HepG2 (cell line): ENCODE data around the gene HACL1. TPM values are rescaled to one million over a fixed set of nuclear protein-coding genes. Genes with fewer than 3 reads are reported as not detected.

Source experiments
- ATAC-seq: fragments of 200-7000 bp; cut with Tn5 transposase; 3 replicates; pipeline ENCODE4 v1.9.1; 2020; ENCODE audit warnings: mild to moderate bottlenecking, moderate library complexity
- BruUV-seq: library from RNA; stranded (reverse); fragments of 400-500 nt; replicated peaks from 2 replicates; lab custom pipeline; 2021; lab: Mats Ljungman, UMichigan
- CTCF ChIA-PET: fragments of 300-600 bp; formaldehyde crosslinking; extraction: SDS; loops from one replicate; lab custom pipeline; 2021; ENCODE audit warnings: low total read pairs, inconsistent platforms, low intra/inter-chr PET ratio; lab: Yijun Ruan, JAX
- POLR2A ChIA-PET: fragments of 350-600 bp; sonication (Branson Sonifier 250); formaldehyde crosslinking; loops from one replicate; lab custom pipeline; 2020; ENCODE audit warnings: antibody characterized with exemption, inconsistent platforms; lab: Yijun Ruan, JAX
- DNase-seq: peaks from one replicate; pipeline ENCODE4 v3.0.0-alpha.2; 2015; ENCODE audit warnings: low spot score
- FAIRE-seq: peaks from 3 replicates; lab custom pipeline; 2011; peaks lifted over from hg19 to GRCh38; lab: Jason Lieb, UNC
- H2AFZ ChIP-seq: one replicate; pipeline ENCODE4 v1.6.1; 2011; ENCODE audit warnings: low read length, inconsistent platforms
- H3K27ac ChIP-seq: fragments of 300-600 bp; 3 replicates; pipeline ENCODE4 v1.8.0; 2011; ENCODE audit warnings: mixed run types, mild to moderate bottlenecking, mixed read lengths, low read length, inconsistent platforms; ENCODE audit not compliant: insufficient read depth; ENCODE audit errors: extremely low read length
- H3K27me3 ChIP-seq, 2 experiments: fragments of 200-600 bp in 1 of 2; 2 replicates in 1 of 2; 3 replicates in 1 of 2; pipeline versions ENCODE4 v1.6.0 to v1.8.0; 2011; ENCODE audit warnings: low read length in 2 of 2, mild to moderate bottlenecking in 2 of 2, moderate library complexity in 2 of 2, inconsistent platforms in 1 of 2; ENCODE audit not compliant: insufficient read depth in 2 of 2, control insufficient read depth in 1 of 2
- H3K36me3 ChIP-seq, 2 experiments: fragments of 200-600 bp in 1 of 2; replicated peaks in 1 of 2; 2 replicates in 1 of 2; 3 replicates in 1 of 2; pipeline versions ENCODE4 v1.5.1 to v1.8.0; 2011; ENCODE audit warnings: low read length in 2 of 2, inconsistent platforms in 1 of 2; ENCODE audit not compliant: insufficient read depth in 2 of 2, control insufficient read depth in 1 of 2
- H3K4me1 ChIP-seq: 2 replicates; pipeline ENCODE4 v1.5.1; 2012; ENCODE audit warnings: low read length, inconsistent platforms; ENCODE audit not compliant: insufficient read depth
- H3K4me2 ChIP-seq: 2 replicates; pipeline ENCODE4 v1.6.0; 2011; ENCODE audit warnings: low read depth, low read length, inconsistent platforms
- H3K4me3 ChIP-seq, 3 experiments: fragments of 200-600 bp in 1 of 3; sonication (generic), shearing (Covaris generic) in 1 of 3; replicated peaks in 1 of 3; 2 replicates each; pipeline ENCODE4 v1.5.1; 2011 to 2016; ENCODE audit warnings: low read length in 3 of 3, inconsistent platforms in 2 of 3, low read depth in 2 of 3, mild to moderate bottlenecking in 2 of 3, control low read depth in 1 of 3, mixed read lengths in 1 of 3; ENCODE audit not compliant: insufficient read depth in 1 of 3
- H3K79me2 ChIP-seq: one replicate; pipeline ENCODE4 v1.6.1; 2011; ENCODE audit warnings: low read length, inconsistent platforms; ENCODE audit not compliant: insufficient read depth
- H3K9ac ChIP-seq: 2 replicates; pipeline ENCODE4 v1.6.0; 2011; ENCODE audit warnings: mild to moderate bottlenecking, low read depth, low read length, inconsistent platforms; ENCODE audit not compliant: insufficient read depth
- H3K9me3 ChIP-seq: 2 replicates; pipeline ENCODE4 v1.5.1; 2012; ENCODE audit warnings: mild to moderate bottlenecking, low read length
- H4K20me1 ChIP-seq: 2 replicates; pipeline ENCODE4 v1.6.0; 2011; ENCODE audit warnings: inconsistent platforms, mild to moderate bottlenecking, low read length, moderate library complexity; ENCODE audit not compliant: insufficient read depth
- ASH2L ChIP-seq: fragments of 300-600, 200-600 bp; sonication (generic); IDR thresholded peaks from 2 replicates; pipeline ENCODE4 v1.7.0; 2017; ENCODE audit warnings: low read depth, mild to moderate bottlenecking, moderate library complexity, mixed read lengths, low read length; ENCODE audit not compliant: insufficient read length
- ATF6 ChIP-seq: sonication (generic); formaldehyde crosslinking; conservative IDR thresholded peaks from 2 replicates; pipeline ENCODE4 v1.4.0; 2020; ENCODE audit warnings: missing genetic modification reagents
- CHD2 ChIP-seq: IDR thresholded peaks from 2 replicates; pipeline ENCODE4 v1.6.1; 2011; ENCODE audit warnings: low read depth, low read length, improper control_type of control experiment
- FOXC1 ChIP-seq: sonication (generic); formaldehyde crosslinking; IDR thresholded peaks from 2 replicates; pipeline ENCODE4 v1.8.0; 2022; ENCODE audit warnings: mild to moderate bottlenecking, missing genetic modification reagents, borderline replicate concordance
- HHEX ChIP-seq: IDR thresholded peaks from 2 replicates; pipeline ENCODE4 v1.6.1; 2016; ENCODE audit warnings: control low read depth
- HMG20A ChIP-seq: IDR thresholded peaks from 2 replicates; pipeline ENCODE4 v1.6.1; 2016; ENCODE audit warnings: borderline replicate concordance
- HMGXB3 ChIP-seq: sonication (generic); formaldehyde crosslinking; IDR thresholded peaks from 2 replicates; pipeline ENCODE4 v1.4.0; 2020; ENCODE audit warnings: missing genetic modification reagents, borderline replicate concordance
- HOXA3 ChIP-seq: sonication (generic); formaldehyde crosslinking; IDR thresholded peaks from 2 replicates; pipeline ENCODE4 v1.5.0; 2020; ENCODE audit warnings: missing genetic modification reagents
- MEIS1 ChIP-seq: sonication (generic); formaldehyde crosslinking; IDR thresholded peaks from 2 replicates; pipeline ENCODE4 v1.9.0; 2021; ENCODE audit warnings: mild to moderate bottlenecking, missing genetic modification reagents, moderate library complexity, borderline replicate concordance
- MLX ChIP-seq: IDR thresholded peaks from 2 replicates; pipeline ENCODE4 v1.6.1; 2016
- RFX1 ChIP-seq: fragments of 450-650 bp; IDR thresholded peaks from 2 replicates; pipeline ENCODE4 v1.6.1; 2017
- TCF7L2 ChIP-seq: IDR thresholded peaks from 2 replicates; pipeline ENCODE4 v1.6.1; 2011; ENCODE audit warnings: mild to moderate bottlenecking, low read depth, low read length, moderate library complexity
- ZNF292 ChIP-seq: sonication (generic); formaldehyde crosslinking; IDR thresholded peaks from 2 replicates; pipeline ENCODE4 v1.8.1; 2022; ENCODE audit warnings: mild to moderate bottlenecking, low read depth, missing genetic modification reagents, borderline replicate concordance
- ZNF746 ChIP-seq: sonication (generic); formaldehyde crosslinking; IDR thresholded peaks from 2 replicates; pipeline ENCODE4 v1.8.0; 2022; ENCODE audit warnings: mild to moderate bottlenecking, missing genetic modification reagents
- ZNF768 ChIP-seq: sonication (generic); formaldehyde crosslinking; IDR thresholded peaks from 2 replicates; pipeline ENCODE4 v1.4.0; 2020; ENCODE audit warnings: missing genetic modification reagents
- ZNF770 ChIP-seq: sonication (generic); formaldehyde crosslinking; IDR thresholded peaks from 2 replicates; pipeline ENCODE4 v1.5.0; 2020; ENCODE audit warnings: mild to moderate bottlenecking, missing genetic modification reagents
- ZNF772 ChIP-seq: sonication (generic); formaldehyde crosslinking; IDR thresholded peaks from 2 replicates; pipeline ENCODE4 v1.5.0; 2020; ENCODE audit warnings: mild to moderate bottlenecking, missing genetic modification reagents
- ZNF816 ChIP-seq: sonication (generic); formaldehyde crosslinking; IDR thresholded peaks from 2 replicates; pipeline ENCODE4 v1.8.0; 2022; ENCODE audit warnings: missing genetic modification reagents, mild to moderate bottlenecking, borderline replicate concordance
- WGBS: methylation state at CpG from one replicate; pipeline ENCODE4 v1.1.6; 2017; ENCODE audit warnings: low lambda C conversion rate; 5-methylcytosine and 5-hydroxymethylcytosine counted together
- in situ Hi-C: cut with HindIII; loops from 2 replicates; pipeline ENCODE4 v1.10.0; 2017; ENCODE audit warnings: low pct_unique_long_range_greater_than_20kb; ENCODE audit not compliant: extremely low pct_ligation_motif_present
- intact Hi-C: fragments of 100-400 bp; cut with micrococcal nuclease; formaldehyde crosslinking; loops from one replicate; pipeline ENCODE4 v1.10.0; 2022; ENCODE audit not compliant: unreplicated experiment
- polyA plus RNA-seq, 8 experiments: library from polyadenylated mRNA; depleted of rRNA in 3 of 8; stranded (reverse) in 7 of 8; unstranded in 1 of 8; fragments of >200 nt; fragmentation: Illumina TruSeq in 4 of 8; extraction: Trizol in 4 of 8; gene quantifications; 2 replicates each; pipeline versions ENCODE4 v1.2.1 to v1.2.3, GENCODE V29; 2011 to 2016; ENCODE audit warnings: low read depth in 4 of 8, missing spikeins in 1 of 8, mixed read lengths in 1 of 8; ENCODE audit not compliant: insufficient read depth in 1 of 8
- total RNA-seq, 5 experiments: library from RNA; depleted of rRNA; stranded (reverse); fragments of >200 nt; fragmentation: Illumina TruSeq; extraction: Trizol; gene quantifications; 2 replicates each; pipeline ENCODE4 v1.2.3, GENCODE V29; 2016; ENCODE audit warnings: low read depth in 1 of 5

HACL1 gene
- total and polyA plus RNA-seq, 2 of the 13 experiments (the other 11 are each of a cell fraction or from before 2014, with no cell fraction given): 22.1 to 25.7 TPM

GRCh38 chr3:15595955-15596354 is 5.4 kb downstream of the HACL1 start:
- in situ Hi-C loops: no loop called here
- POLR2A ChIA-PET: no interaction called here
- TF ChIP-seq ZNF768 (CRISPR knock-in tag): no peak
- TF ChIP-seq ZNF772 (CRISPR knock-in tag): no peak
- no peak for TF ChIP-seq RFX1
- no peak for TF ChIP-seq HMG20A (CRISPR knock-in tag)
- no peak for TF ChIP-seq FOXC1 (CRISPR knock-in tag)
- TF ChIP-seq ATF6: no peak
- no peak for TF ChIP-seq ZNF816 (CRISPR knock-in tag)
- no peak for TF ChIP-seq ASH2L
- no peak for TF ChIP-seq MEIS1
- no peak for TF ChIP-seq HMGXB3 (CRISPR knock-in tag)
- TF ChIP-seq ZNF292 (CRISPR knock-in tag): no peak
- no peak for TF ChIP-seq ZNF746
- no peak for TF ChIP-seq MLX (CRISPR knock-in tag)
- no peak for TF ChIP-seq CHD2
- TF ChIP-seq HOXA3 (CRISPR knock-in tag): no peak
- no peak for TF ChIP-seq ZNF770 (CRISPR knock-in tag)
- no peak for TF ChIP-seq HHEX (CRISPR knock-in tag)
- TF ChIP-seq TCF7L2: no peak

More at GRCh38 chr3:15595955-15596354, 5.4 kb downstream of the HACL1 start:
- no peak for DNase-seq
- Histone ChIP-seq H3K9ac (no peak overlapping the region), H3K4me1 (peaks cover 10% of the 10 kb centered on the region), H3K9me3 (no peaks in the 10 kb centered on the region), H3K27me3 (peaks cover 0 to 4% of the 10 kb centered on the region in 2 experiments; a peak in 1 of 5 replicates), H4K20me1 (no peaks in the 10 kb centered on the region), H2AFZ (no peak overlapping the region), H3K4me3 (no peak overlapping the region), H3K4me2 (no peak overlapping the region), H3K36me3 (peaks cover 5 to 17% of the 10 kb centered on the region in 2 experiments), H3K79me2 (peaks cover 10% of the 10 kb centered on the region), H3K27ac (no peak overlapping the region)
- CTCF ChIA-PET: no interaction called here
- WGBS: 89% methylated on average over 2 of the region's 2 CpGs
- BruUV-seq: no TSS peak
- intact Hi-C loops: no loop called here
- no peak for FAIRE-seq
- ATAC-seq: no peak
